Right lung (tissue), 10 donors: Measurements from ENCODE around the gene CD300LG. TPM values are rescaled to one million over a fixed set of nuclear protein-coding genes. Genes with fewer than 3 reads are reported as not detected.
"Not testable (repeated sequence)": the region's sequence is repeated elsewhere in the genome, so short reads cannot be mapped to it uniquely, and the experiment has no call there.

ENCODE experiments used
- DNase-seq, 2 donors: peaks; one replicate each; pipeline ENCODE4 v3.0.0-alpha.2; 2013
- long read RNA-seq, 8 donors: transcript quantifications; one replicate each; lab custom pipeline, GENCODE V29; 2026
- polyA plus RNA-seq, 5 donors: library from polyadenylated mRNA; unstranded; fragments of 120-200 nt; gene quantifications; one replicate each; pipeline versions ENCODE4 v1.2.1 to v1.2.3, GENCODE V29; 2013; ENCODE audit warnings: inconsistent platforms in 1 of 5, low replicate concordance in 1 of 5; ENCODE audit not compliant: insufficient read length in 5 of 5, insufficient read depth in 1 of 5

Gene CD300LG
- polyA plus RNA-seq, result 1 to 10 TPM in 4 of 5 donors, under 1 TPM in 1; 0.77 to 1.8 (median 1.3) TPM
- long read RNA-seq, donor 1, result 0 reads
- long read RNA-seq, donor 2, result 0 reads
- long read RNA-seq, donor 3, result 0 reads
- long read RNA-seq, donor 4, result 0 reads
- long read RNA-seq, donor 5, result 0 reads
- long read RNA-seq, donor 6, result 0 reads
- long read RNA-seq, donor 7, result 0 reads
- long read RNA-seq, donor 8, result 0 reads

- no peak for DNase-seq
Observed at GRCh38 chr17:43846963-43847371, at the start of gene CD300LG. Gene CD300LG, plus strand, starts transcription at chr17:43847176. Its CDS starts 41 bp downstream, at chr17:43847217.

GRCh38 chr17:43798024-43798423 is 49.0 kb upstream of the CD300LG start:
- DNase-seq, result not testable (repeated sequence)

GRCh38 chr17:43799047-43799446 is 47.9 kb upstream of the CD300LG start:
- DNase-seq, result no peak

- DNase-seq, result no peak
Observed at GRCh38 chr17:43800736-43801135, 46.2 kb upstream of the CD300LG start.

GRCh38 chr17:43801844-43802243 is 45.1 kb upstream of the CD300LG start:
- DNase-seq, result no peak

- no peak for DNase-seq
Observed at GRCh38 chr17:43803758-43804157, 43.2 kb upstream of the CD300LG start.

GRCh38 chr17:43805117-43805516 is 41.9 kb upstream of the CD300LG start:
- DNase-seq, result no peak

GRCh38 chr17:43808076-43808475 is 38.9 kb upstream of the CD300LG start:
- no peak for DNase-seq

GRCh38 chr17:43809121-43809520 is 37.9 kb upstream of the CD300LG start:
- DNase-seq, result no peak

GRCh38 chr17:43810226-43810715 is 36.7 kb upstream of the CD300LG start:
- no peak for DNase-seq

- no peak for DNase-seq
Observed at GRCh38 chr17:43810823-43811222, 36.2 kb upstream of the CD300LG start.

GRCh38 chr17:43812396-43813265 is 34.3 kb upstream of the CD300LG start:
- no peak for DNase-seq

GRCh38 chr17:43813386-43813785 is 33.6 kb upstream of the CD300LG start:
- no peak for DNase-seq

- no peak for DNase-seq
Observed at GRCh38 chr17:43814026-43814425, 33.0 kb upstream of the CD300LG start.

- DNase-seq, result no peak
Observed at GRCh38 chr17:43814714-43815113, 32.3 kb upstream of the CD300LG start.

GRCh38 chr17:43816336-43817320 is 30.3 kb upstream of the CD300LG start:
- no peak for DNase-seq

- no peak for DNase-seq
Observed at GRCh38 chr17:43817826-43818225, 29.1 kb upstream of the CD300LG start.

- DNase-seq, result no peak
Observed at GRCh38 chr17:43818966-43819365, 28.0 kb upstream of the CD300LG start.

- no peak for DNase-seq
Observed at GRCh38 chr17:43820759-43821158, 26.2 kb upstream of the CD300LG start.

GRCh38 chr17:43822570-43823190 is 24.3 kb upstream of the CD300LG start:
- no peak for DNase-seq
